UCSD-AML1 (cell line): Measurements from ENCODE around the gene METTL3.
"Not testable (repeated sequence)": the region's sequence is repeated elsewhere in the genome, so short reads cannot be mapped to it uniquely, and the experiment has no call there.

Source experiments
- DNase-seq: peaks from one replicate; lab custom pipeline; 2025; ENCODE audit not compliant: unreplicated experiment; lab: John Stamatoyannopoulos, UW

The METTL3 gene

DNA sequence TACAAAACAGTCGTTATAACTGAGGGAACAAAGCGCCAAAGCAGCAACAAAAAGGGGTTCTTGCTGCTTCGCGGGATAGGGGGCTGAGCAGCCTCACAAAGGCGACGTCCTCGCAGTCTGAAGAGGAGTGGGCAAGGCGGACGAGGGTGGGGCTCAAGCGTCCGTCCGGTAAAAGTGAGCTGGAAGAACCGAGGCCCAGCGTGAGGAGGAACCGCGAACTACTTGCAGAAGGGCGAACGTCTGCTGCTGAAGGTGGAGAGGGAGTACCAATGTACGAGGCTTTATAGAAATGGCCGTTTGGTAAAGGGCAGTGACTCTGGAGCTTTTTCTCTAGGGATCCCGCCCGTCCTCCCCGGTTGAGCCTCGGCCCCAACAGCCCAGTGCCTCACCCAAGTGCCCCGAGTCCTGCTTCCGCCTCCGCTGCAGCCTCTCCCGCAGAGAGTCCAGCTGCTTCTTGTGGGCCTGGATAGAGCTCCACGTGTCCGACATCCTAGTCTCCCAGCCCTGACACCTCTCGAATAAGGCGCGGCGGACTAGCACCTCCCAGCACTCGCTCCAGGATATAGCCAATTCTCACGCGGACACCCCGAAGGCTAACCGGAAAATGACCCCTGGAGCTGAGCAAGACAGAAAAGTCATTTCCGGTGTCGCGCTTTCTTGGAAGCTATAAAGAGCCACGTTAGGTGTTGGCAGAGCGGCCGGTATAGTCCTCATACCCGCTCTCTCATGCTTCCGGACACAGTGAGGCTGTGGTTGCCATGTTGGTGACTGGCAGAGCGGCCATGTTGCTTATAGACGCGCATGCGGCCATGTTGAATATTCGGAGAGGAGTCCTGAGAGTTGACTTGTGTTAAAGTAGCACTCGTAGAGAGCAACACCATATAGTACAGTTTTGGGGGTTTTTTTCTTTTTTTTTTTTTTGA lies at the start of gene METTL3:
TSS of gene METTL3 (minus strand) at position 606 of the 923 bp plus-strand sequence. CDS start at position 489, 117 bp downstream.
- peak; percentile 93 for DNase-seq

DNA sequence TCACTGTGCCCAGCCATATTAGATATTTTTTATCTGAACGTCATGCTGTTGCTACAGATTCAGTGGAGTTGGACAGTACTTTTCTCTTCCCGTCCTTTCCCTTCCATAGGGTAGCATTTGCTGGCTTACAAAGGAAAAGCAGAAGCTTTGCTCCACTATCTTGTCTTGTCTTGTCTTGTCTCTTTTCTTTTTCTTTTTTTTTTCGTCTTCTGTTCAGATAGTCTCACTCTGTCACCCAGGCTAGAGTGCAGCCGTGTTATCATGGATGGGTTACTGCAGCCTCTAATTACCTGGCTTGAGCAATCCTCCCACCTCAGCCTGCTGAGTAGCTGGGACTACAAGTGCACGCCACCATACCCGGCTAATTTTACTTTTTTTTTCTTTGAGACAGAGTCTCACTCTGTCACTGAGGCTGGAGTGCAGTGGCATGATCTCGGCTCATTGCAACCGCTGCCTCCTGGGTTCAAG lies 47.6 kb upstream of the METTL3 start:
- no peak for DNase-seq

DNA sequence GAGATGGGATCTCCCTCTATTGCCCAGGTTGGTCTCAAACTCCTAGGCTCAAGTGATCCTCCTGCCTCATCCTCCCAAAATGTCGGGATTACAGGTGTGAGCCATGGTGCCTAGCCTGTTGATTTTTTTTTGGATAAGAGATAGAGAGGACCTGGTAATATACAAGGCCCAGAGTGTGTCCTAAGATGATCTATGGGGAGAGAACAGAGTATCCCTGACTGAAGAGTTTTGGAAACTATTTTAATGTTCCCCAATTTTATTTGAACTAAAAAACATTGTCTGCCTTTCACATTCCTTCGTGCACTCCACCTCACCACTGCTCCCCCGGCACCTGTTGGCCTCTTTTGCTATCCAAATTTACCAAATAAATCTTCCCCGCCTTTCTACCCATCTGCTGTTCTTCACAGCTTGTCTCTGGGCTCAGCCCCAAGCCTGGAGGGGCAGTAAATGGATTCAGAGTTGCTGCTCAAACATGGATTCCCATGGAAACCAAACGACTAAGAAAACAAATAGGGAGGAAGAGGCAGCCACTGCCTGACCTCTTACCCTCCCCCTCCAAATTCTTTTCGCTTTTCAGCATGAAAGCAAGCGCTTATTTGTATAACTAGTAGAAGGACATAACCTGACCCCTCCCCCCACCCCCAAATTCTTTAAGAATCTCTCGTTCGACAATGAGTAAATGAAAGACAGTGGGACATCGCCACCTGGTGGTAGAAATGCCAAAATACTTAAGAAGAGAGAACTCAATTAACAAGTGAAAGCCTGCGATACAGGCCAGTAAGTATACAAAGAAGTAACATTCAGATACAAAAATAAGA lies 46.2 kb upstream of the METTL3 start:
- DNase-seq = peak; percentile 57

DNA sequence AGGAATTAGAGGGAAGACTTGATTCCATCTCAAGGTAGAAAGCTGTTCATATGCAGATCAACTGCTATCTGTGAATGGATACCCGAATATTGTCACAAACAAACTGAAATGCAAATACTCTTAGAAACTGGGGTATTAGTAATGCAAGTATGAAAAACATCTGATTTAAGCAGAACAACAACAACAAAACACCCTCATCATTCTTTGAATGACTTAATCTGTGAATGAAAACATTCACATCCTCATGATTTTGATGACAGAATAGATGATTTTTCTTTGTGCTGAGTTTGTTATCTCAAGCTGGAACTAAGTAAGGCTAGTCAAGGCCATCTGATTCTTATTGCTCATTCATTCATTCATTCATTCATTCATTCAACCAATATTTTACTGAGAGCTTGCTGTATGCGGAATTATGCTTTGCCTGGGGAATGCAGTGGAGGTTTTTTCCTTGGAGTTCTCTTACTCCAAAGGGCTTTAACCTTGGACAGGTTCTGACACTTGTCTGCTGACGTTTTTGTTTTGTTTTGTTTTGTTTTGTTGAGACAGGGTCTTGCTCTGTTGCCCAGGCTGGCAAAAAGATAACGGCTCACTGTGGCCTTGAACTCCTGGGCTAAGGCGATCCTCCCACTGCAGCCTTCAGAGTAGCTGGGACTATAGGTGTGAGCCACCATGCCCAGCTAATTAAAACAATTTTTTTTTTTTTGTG lies 45.4 kb upstream of the METTL3 start:
- no peak for DNase-seq

DNA sequence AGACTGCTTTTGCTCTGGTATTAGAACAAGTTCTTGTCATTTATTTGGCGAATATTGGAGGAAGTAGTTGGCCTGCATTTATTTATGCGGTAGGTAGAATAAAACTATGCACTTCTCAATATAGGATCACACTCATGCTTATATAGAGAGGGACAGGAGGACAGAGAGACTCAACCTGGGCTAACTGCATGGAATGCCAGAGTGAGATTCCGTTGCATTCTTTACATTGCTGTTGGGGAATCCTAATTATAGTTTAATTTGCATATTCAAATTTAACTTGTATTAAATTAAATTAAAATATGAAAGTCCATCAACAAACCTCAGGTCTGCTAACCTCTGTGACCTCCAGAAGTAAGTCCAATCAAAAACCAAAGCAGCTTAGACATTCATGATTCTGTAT lies 42.1 kb upstream of the METTL3 start:
- DNase-seq = no peak

DNA sequence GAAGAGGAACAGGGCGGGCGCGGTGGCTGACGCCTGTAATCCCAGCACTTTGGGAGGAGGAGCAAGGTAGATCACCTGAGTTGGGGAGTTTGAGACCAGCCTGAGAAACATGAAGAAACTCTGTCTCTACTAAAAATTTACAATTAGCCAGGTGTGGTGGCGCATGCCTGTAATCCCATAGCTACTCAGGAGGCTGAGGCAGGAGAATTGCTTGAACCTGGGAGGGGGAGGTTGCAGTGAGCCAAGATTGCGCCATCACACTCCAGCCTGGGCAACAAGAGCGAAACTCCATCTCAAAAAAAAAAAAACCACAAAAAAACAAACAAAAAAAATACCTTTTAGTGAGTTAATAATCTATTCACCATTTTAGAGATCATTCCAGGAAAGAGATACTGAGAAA lies 33.4 kb upstream of the METTL3 start:
- not testable (repeated sequence) for DNase-seq

DNA sequence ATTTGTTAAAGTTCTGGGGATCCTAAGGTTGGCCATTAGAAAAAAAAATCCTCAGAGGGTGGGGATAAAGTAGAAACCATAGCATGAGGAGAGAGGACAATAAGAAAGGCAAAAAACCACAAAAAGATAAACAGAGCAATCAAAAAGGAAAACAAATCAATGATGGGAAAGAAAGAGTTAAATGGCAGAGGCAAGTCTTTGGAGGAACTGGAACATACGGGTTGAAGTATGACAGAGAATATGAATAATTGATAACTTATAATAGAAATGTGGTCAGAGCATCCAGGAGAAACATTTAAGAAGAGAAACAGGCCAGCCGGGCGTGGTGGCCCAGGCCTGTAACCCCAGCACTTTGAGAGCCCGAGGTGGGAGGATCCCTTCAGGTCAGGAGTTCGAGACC lies 32.8 kb upstream of the METTL3 start:
- no peak for DNase-seq

DNA sequence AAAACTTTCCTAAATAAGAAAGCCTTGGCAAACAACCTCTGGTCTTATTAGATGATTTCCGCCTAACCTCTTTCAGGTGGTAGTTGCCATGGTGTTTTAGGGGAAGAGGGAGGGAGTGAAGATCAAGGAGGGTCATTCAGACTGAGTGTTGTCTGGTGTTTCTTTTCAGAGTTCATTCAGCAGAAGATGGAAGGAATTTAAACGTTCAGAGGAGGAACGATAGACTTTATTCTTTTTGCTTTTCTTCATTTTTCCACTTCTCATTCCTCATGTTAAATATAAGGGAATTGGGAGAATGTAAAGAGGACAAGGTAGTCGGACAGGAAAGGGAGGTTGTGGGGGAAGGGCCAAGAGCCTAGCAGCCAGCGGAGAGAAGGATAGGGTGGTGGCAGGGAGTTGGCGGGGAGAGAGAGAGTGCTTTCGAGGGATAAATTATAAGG lies 32.4 kb upstream of the METTL3 start:
- no peak for DNase-seq

DNA sequence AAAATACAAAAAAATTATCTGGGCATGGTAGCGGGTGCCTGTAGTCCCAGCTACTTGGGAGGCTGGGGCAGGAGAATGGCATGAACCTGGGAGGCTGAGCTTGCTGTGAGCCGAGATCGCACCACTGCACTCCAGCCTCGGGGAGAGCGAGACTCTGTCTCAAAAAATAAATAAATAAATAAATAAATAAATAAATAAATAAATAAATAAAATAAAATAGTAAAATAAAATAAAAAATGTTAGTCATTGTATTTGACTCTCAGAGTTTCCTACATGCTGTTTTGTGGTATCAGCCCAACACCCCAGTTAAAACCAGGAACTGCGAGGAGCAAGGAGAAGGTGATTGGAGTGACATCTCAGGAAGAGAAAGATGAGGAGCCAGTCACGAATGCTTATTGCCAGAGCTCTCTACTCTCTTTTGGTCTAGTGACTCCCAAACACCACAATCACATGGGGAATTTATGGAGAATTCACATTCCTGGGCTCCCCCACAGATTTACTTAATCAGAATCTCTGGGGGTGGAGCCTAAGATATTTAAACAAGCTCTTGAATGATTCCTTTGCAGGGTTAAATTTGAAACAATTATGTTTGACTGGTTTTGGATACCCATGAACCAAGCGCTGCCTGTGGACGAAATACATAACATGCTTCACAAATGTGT lies 30.4 kb upstream of the METTL3 start:
- no peak for DNase-seq

DNA sequence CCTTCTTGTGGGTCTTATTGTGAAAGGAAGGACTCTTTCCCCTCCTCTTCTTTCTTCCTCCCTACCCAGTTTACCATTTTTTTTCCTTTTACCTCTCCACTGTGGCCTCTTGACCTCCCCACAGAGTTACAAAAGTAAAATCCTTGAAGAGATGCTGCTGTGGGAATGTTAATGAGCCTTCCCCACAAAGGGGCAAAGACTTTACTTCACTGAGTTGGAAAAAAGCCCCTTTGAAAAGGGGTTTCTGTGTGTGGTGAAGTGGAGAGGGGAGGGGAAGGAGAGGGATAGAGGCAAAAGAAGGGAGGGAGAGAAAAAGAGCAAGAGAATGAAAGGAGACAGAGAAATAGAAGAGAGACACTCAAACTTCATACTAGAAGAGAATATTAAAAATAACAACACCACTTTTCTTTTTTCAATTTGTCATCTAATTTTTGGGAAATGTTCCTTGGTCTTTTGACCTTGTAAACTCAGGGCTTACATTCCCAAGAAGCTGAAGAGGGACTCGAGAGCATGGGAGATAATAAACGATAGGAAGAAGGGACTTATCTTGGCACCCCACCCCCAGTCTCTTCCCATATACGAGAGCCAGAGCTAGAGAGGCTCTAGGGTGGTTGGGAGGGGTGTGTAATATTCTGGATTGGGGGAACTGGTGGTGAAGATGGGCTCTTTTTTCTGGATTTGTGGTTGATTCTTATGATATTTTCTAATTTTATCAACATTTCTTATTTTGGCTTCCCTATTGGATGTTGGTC lies 28.2 kb upstream of the METTL3 start:
- no peak for DNase-seq

DNA sequence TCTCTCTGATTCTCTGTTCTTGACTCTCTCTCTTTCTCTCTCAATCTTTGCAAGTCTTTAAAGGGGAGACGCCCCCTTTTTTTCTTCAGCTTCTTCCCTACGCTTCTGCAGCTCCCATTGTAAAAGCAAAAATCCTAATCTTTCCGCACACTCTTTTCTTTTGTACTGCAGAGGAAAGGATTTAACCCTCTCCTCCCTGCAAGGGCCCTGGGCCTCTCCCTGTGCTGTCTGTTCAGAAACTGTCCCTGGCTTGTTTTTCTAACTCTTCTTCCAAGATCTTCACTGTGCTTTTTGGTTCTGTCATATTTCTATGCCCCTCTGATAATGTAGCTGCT lies 25.9 kb upstream of the METTL3 start:
- no peak for DNase-seq

DNA sequence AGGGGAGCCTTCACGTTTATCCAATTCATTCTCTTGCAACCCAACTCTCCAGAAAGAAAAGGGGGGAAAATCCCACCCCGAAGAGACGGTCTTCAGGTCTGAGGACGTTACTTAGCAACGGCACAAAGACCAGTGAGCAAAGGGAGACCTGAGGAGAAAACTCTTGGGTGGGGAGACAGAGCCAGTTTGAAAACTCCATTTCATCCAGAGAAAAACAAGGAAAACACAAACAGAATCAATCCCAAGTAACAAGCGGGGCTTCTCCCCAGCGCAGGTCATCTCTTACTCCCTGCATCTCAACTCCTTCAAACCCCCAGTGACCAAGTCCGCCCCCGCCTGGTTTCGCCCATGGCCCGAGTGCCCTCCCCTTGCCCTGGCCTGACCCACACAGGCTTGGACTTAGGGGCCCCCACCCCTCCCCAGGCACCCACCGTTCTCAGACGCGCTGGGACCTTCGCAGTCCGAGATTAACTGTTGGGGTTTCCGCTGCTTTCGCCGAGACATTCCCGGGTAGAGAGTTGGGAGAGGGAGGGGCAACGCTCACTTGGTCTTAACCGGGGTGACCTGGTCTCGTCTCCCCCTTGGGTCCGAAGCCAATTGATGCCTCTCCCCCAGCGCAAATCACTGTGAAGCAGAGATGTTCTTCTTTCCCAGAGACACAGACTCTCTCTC lies 25.4 kb upstream of the METTL3 start:
- DNase-seq = no peak

DNA sequence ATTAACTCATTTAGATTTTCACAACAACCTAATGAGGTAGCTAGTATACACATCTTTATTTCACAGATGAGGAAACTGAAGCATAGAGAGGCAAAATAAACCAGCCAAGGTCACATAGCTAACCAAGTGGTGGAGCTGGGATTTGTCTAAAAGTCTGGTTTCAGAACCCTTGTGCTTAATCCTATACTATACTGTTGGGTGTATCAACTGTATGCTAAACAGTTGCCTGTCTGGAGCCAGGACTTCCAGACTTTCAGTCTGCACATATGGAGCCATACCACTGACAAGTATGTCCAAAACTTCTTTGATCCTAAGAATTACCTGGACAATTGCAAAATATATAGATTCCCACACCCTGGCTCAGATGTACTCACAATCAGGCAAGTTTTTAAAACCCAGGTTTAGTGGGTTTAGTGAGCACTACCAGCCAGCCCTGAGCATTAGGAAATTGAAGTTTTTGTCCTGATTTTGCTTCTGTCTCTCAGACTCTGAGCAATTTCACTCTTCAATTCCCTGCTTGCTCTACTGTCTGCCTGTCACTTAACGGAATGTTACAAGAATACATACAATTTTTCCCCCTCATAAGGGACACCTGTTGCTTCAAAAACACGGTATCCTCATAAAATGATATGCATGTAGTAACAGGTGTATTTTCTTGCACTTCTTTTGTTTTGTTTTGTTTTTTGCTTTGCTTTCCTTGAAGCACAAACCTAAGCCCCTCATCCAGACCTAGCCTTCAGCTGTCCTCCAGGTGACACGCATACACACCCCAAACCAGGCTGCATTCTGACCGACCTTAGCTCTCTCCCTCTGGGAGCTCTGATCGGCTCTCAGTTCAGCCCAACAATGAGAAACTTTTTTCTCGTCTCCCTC lies 24.6 kb upstream of the METTL3 start:
- no peak for DNase-seq

DNA sequence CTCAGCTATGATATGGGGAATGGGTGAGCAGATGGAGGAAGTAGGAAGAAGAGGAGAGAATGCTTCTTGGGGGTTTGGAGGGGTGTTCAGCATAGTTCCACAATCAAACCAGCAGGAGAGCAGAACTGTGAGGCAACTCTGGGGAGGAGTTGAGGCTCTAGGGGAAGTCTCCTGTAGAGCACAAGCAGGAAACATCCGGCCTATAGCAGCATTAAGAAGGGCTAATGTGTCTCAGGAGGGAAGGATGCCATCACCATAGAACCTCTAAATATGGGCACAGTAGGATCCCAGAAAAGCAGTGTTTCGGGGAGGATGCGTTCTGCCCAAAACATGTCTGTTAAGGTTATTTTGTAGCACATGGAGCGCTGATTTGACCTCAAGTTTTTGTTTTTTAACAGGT lies 23.4 kb upstream of the METTL3 start:
- no peak for DNase-seq

DNA sequence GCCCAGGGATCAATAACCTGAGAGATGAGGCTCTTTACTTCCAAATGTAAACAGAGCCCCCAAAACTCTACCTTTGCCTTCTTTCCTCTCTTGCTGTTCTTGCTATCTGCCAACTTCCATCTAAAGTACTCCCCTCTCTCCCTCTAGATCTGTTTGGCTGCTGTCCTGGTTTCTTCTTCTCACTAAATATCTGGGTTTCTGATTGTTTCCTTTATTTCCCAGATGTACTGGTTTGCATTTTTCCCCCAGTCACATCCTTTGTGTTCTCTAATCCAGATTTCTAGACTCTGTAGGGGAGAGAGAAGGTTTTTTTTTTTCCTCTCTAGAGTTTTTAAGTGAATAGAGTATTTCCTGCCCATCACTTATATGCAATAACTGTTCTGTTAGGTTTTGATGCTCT lies 22.2 kb upstream of the METTL3 start:
- no peak for DNase-seq

DNA sequence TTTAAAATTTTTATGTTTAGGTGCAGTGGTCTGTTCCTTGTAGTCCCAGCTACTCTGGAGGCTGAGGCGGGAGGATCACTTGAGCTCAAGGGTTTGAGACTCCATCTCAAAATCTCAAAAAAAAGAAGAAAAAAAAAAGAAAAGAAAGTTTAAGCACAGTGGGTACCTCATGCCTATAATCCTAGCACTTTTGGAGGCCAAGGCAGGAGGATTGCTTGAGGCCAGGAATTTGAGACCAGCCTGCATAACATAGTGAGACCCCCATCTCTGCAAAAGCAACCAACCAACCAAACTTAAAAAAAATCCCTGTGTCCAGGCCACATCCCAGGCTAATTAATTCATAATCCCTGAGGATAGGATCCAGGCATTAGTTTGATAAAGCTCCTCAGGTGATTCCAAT lies 18.4 kb upstream of the METTL3 start:
- DNase-seq = no peak

DNA sequence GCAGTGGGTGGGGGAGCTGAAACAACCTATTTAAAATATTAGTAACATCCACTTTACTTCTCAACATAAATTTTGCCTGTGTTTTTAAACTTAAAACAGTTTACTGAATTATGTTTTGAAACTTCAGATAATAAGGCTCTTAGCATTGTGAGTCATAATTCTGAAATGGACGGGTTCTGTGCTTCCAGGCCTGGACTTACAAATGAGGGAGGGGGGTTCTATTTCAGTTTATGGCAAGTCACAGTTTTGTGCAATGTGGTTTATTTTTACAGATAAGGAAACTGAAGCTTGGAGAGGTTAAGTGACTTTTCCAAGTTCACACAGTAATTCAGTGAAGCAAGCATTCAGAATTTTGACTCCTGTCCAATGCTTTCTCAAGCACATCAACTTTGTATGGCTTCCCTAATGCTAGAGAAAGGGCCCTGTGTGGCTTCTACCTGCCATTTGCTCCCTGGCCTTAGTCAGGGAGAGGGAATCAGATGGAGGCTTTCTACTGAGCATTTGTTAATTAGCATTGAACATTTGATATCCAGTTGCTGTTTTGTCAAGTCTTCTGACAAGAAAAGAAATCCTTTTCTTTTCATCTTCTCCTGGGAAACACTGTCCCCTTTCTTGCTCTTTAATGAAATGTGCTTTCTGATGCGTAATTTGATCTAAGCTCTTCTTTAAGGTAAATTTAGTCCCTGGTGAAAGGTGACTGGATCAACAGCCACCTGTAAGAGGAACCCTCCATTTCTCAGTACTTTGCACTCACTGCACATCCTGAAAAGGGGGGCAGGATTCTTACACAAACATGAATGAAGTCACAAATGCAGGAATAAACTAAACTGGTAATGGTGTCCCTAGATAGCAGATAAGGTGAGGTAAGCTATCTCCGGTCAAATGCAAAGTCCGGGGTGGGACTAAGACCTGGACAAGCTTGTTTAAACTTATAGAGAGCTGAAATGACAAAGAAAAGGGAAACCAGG lies 17.5 kb upstream of the METTL3 start:
- DNase-seq = no peak

DNA sequence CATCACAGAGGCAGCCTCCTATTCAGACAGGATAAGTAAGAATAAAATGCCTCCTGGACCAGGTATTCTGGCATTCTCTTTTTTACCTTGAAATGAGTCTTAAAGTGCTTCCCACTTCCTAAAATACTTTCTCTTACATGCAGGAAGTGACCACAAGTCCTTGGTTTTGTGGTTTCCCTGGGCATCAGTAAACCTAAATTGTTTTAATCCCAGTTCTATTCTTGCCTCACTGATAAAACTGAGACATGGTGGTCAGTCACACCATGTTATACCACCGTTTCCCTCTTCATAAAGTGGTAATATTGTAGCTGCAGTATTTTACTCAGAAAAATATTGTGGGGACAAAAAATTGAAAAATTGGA lies 16.2 kb upstream of the METTL3 start:
- DNase-seq = no peak
